ENCODE data around the gene NUP88. TPM values are rescaled to one million over a fixed set of nuclear protein-coding genes. Genes with fewer than 3 reads are reported as not detected.
"Not testable (repeated sequence)": the region's sequence is repeated elsewhere in the genome, so short reads cannot be mapped to it uniquely, and the experiment has no call there.

Gene NUP88
- total and polyA plus RNA-seq, 2 donors from 2014 or later, result 55.1 to 57.9 TPM

DNA sequence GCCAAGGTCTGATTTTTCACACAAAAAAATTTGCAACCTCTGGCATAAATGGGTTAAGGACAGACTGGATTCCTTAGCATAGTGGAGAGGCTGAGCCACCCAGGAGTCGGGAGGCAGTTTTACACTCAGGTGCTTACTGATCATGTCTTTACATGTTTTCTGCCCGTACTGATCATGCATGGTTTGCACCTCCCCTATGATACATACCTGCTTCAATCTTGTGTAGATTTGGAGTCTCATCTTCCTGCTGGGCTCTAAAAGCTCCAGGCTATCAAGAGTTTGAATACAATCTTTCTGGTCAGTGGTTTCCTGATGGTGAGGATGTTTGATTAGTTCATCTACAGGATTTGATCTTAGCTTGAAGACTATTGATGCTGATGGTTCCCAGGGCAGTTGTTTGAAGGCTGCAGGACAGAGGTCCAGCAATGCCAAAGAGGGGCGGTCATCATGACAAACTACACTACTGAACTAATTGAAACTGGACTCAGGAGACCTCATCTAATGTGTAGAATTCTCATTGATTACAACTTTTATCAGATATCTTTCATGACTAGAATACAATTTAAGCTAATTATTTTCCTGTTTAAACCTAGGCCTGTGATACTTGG lies 12.6 kb upstream of the NUP88 start:
- intact Hi-C loops (cut with DNase I), result no loop called here
- DNase-seq (no peak), FAIRE-seq (no peak)
- H3K27ac ChIP-seq (ENCODE audit: low read depth in 2 of 2, low read length in 2 of 2), result no peak overlapping the region
- peaks cover 16 to 49% (median 46%) of the 10 kb centered on the region in 3 donors for H3K36me3 ChIP-seq (ENCODE audit: control insufficient read depth in 2 of 3, insufficient read depth in 3 of 3, low read length in 3 of 3)
- no peak overlapping the region for H3K4me3 ChIP-seq (ENCODE audit: low read length in 3 of 3)
- H3K9ac ChIP-seq (ENCODE audit: low read length in 3 of 3), result no peak overlapping the region
- H3K4me1 ChIP-seq (ENCODE audit: control insufficient read depth in 2 of 3, insufficient read depth in 2 of 3, low read depth in 1 of 3, low read length in 3 of 3), result no peaks in the 10 kb centered on the region
- no peaks in the 10 kb centered on the region for H3K9me3 ChIP-seq (ENCODE audit: control insufficient read depth in 2 of 3, insufficient read depth in 1 of 3, low read length in 3 of 3)
- TF ChIP-seq CTCF (IDR thresholded peaks at IDR 0.05; ENCODE audit: borderline replicate concordance, extremely low read depth, insufficient read depth), result no peak
- no peaks in the 10 kb centered on the region for H3K27me3 ChIP-seq (ENCODE audit: control insufficient read depth, insufficient read depth, low read length)

GRCh38 chr17:5431234-5431633 lies 11.8 kb upstream of the NUP88 start:
- DNase-seq; H3K4me3 ChIP-seq (ENCODE audit: low read length in 3 of 3); H3K9me3 ChIP-seq (ENCODE audit: control insufficient read depth in 2 of 3, insufficient read depth in 1 of 3, low read length in 3 of 3); intact Hi-C loops (cut with DNase I); H3K9ac ChIP-seq (ENCODE audit: low read length in 3 of 3); H3K4me1 ChIP-seq (ENCODE audit: control insufficient read depth in 2 of 3, insufficient read depth in 2 of 3, low read depth in 1 of 3, low read length in 3 of 3); FAIRE-seq; H3K27me3 ChIP-seq (ENCODE audit: control insufficient read depth, insufficient read depth, low read length); H3K27ac ChIP-seq (ENCODE audit: low read depth in 2 of 2, low read length in 2 of 2): not testable (repeated sequence)
- peaks cover 16 to 50% (median 46%) of the 10 kb centered on the region in 3 donors for H3K36me3 ChIP-seq (ENCODE audit: control insufficient read depth in 2 of 3, insufficient read depth in 3 of 3, low read length in 3 of 3)

GRCh38 chr17:5430413-5430999 lies 11.0 kb upstream of the NUP88 start:
- Histone ChIP-seq H3K9ac (ENCODE audit: low read length in 3 of 3) (no peak overlapping the region), H3K36me3 (ENCODE audit: control insufficient read depth in 2 of 3, insufficient read depth in 3 of 3, low read length in 3 of 3) (peaks cover 16 to 57% (median 53%) of the 10 kb centered on the region in 3 donors), H3K27me3 (ENCODE audit: control insufficient read depth, insufficient read depth, low read length) (no peaks in the 10 kb centered on the region), H3K4me3 (ENCODE audit: low read length in 3 of 3) (no peak overlapping the region), H3K9me3 (ENCODE audit: control insufficient read depth in 2 of 3, insufficient read depth in 1 of 3, low read length in 3 of 3) (no peaks in the 10 kb centered on the region), H3K27ac (ENCODE audit: low read depth in 2 of 2, low read length in 2 of 2) (no peak overlapping the region), H3K4me1 (ENCODE audit: control insufficient read depth in 2 of 3, insufficient read depth in 2 of 3, low read depth in 1 of 3, low read length in 3 of 3) (no peaks in the 10 kb centered on the region)
- intact Hi-C loops (cut with DNase I), result no loop called here
- no peak for TF ChIP-seq CTCF (IDR thresholded peaks at IDR 0.05; ENCODE audit: borderline replicate concordance, extremely low read depth, insufficient read depth)
- no peak for FAIRE-seq
- DNase-seq, result no peak

- no peaks in the 10 kb centered on the region for H3K9me3 ChIP-seq (ENCODE audit: control insufficient read depth in 2 of 3, insufficient read depth in 1 of 3, low read length in 3 of 3)
- no peaks in the 10 kb centered on the region for H3K27me3 ChIP-seq (ENCODE audit: control insufficient read depth, insufficient read depth, low read length)
- DNase-seq (no peak), FAIRE-seq (no peak)
- intact Hi-C loops (cut with DNase I), result no loop called here
- no peak overlapping the region for H3K4me3 ChIP-seq (ENCODE audit: low read length in 3 of 3)
- H3K9ac ChIP-seq (ENCODE audit: low read length in 3 of 3), result no peak overlapping the region
- TF ChIP-seq CTCF (IDR thresholded peaks at IDR 0.05; ENCODE audit: borderline replicate concordance, extremely low read depth, insufficient read depth), result no peak
- no peak overlapping the region for H3K27ac ChIP-seq (ENCODE audit: low read depth in 2 of 2, low read length in 2 of 2)
- H3K4me1 ChIP-seq (ENCODE audit: control insufficient read depth in 2 of 3, insufficient read depth in 2 of 3, low read depth in 1 of 3, low read length in 3 of 3), result no peaks in the 10 kb centered on the region
- H3K36me3 ChIP-seq (ENCODE audit: control insufficient read depth in 2 of 3, insufficient read depth in 3 of 3, low read length in 3 of 3), result peaks cover 16 to 54% (median 49%) of the 10 kb centered on the region in 3 donors
Observed at GRCh38 chr17:5429191-5429887, 9.9 kb upstream of the NUP88 start.
